HepG2 (cell line): ENCODE measurements around the gene ADAMTS20.
"Not testable (repeated sequence)": the region's sequence is repeated elsewhere in the genome, so short reads cannot be mapped to it uniquely, and the experiment has no call there.

Experiments
- EP300 ChIP-seq, 3 experiments: sonication (generic) in 1 of 3; formaldehyde crosslinking in 1 of 3; IDR thresholded peaks; 2 replicates each; pipeline versions ENCODE4 v1.5.1 to v1.6.1; 2011 to 2020; ENCODE audit warnings: low read depth in 2 of 3, low read length in 2 of 3, borderline replicate concordance in 1 of 3, improper control_type of control experiment in 1 of 3, mild to moderate bottlenecking in 1 of 3, missing genetic modification reagents in 1 of 3, moderate library complexity in 1 of 3
- EZH2 ChIP-seq: conservative IDR thresholded peaks from 2 replicates; pipeline ENCODE4 v1.6.1; 2012; ENCODE audit warnings: mild to moderate bottlenecking, low read depth, low read length, moderate library complexity
- JUN ChIP-seq: sonication (generic); formaldehyde crosslinking; IDR thresholded peaks from 2 replicates; pipeline ENCODE4 v1.4.0; 2020; ENCODE audit warnings: mild to moderate bottlenecking, missing genetic modification reagents
- SRY ChIP-seq: sonication (generic); formaldehyde crosslinking; IDR thresholded peaks from 2 replicates; pipeline ENCODE4 v1.8.0; 2022; ENCODE audit warnings: mild to moderate bottlenecking, missing genetic modification reagents
- ZBTB2 ChIP-seq: sonication (generic); formaldehyde crosslinking; IDR thresholded peaks from 2 replicates; pipeline ENCODE4 v1.8.0; 2022; ENCODE audit warnings: low read depth, missing genetic modification reagents
- ZNF274 ChIP-seq: sonication (generic); formaldehyde crosslinking; IDR thresholded peaks from 2 replicates; pipeline ENCODE4 v1.5.1; 2020; ENCODE audit warnings: mild to moderate bottlenecking, missing genetic modification reagents
- ZNF546 ChIP-seq: sonication (generic); formaldehyde crosslinking; conservative IDR thresholded peaks from 2 replicates; pipeline ENCODE4 v1.8.1; 2023; ENCODE audit warnings: mild to moderate bottlenecking, missing genetic modification reagents
- ZNF660 ChIP-seq: sonication (generic); formaldehyde crosslinking; IDR thresholded peaks from 2 replicates; pipeline ENCODE4 v1.5.1; 2020; ENCODE audit warnings: mild to moderate bottlenecking, low read depth, missing genetic modification reagents, borderline replicate concordance
- ZNF7 ChIP-seq: IDR thresholded peaks from 2 replicates; pipeline ENCODE4 v1.6.1; 2016; ENCODE audit warnings: missing biosample characterization, missing genetic modification reagents

DNA sequence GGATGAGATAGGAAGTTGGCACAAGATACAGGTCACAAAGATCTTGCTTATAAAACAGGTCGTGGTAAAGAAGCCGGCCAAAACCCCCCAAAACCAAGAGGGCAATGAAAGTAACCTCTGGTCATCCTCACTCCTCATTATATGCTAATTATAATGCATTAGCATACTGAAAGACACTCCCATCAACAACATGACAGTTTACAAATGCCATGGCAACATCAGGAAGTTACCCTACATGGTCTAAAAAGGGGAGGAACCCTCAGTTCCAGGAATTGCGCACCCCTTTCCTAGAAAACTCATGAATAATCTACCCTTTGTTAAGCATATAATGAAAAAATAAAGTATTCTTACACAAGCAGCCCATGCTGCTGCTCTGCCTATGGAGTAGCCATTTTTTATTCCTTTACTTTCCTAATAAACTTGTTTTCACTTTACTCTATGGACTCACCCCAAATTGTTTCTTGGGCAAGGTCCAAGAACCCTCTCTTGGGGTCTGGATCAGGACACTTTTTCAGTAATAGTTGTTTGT lies 210.2 kb downstream of the ADAMTS20 start:
- not testable (repeated sequence) for TF ChIP-seq JUN (CRISPR knock-in tag); EP300 (IDR thresholded peaks at IDR 0.05; ENCODE audit: low read depth in 2 of 2, low read length in 2 of 2); EP300 (CRISPR knock-in tag; IDR thresholded peaks at IDR 0.05; ENCODE audit: borderline replicate concordance); SRY (CRISPR knock-in tag); ZNF660; ZNF546 (CRISPR knock-in tag); ZBTB2 (CRISPR knock-in tag); ZNF7 (CRISPR knock-in tag); EZH2; ZNF274 (CRISPR knock-in tag)
